HEK293 (cell line): ENCODE data around the gene OR5A1.

ENCODE experiments used
- CTCF ChIP-seq: fragments of 450-650 bp; formaldehyde crosslinking; IDR thresholded peaks from 2 replicates; pipeline ENCODE4 v1.5.1; 2016; ENCODE audit warnings: missing biosample characterization, missing genetic modification characterization
- ZBTB26 ChIP-seq: fragments of 450-650 bp; formaldehyde crosslinking; optimal IDR thresholded peaks from 2 replicates; pipeline ENCODE3; 2016; ENCODE audit warnings: missing biosample characterization, mild to moderate bottlenecking, missing genetic modification characterization
- ZNF16 ChIP-seq: fragments of 450-650 bp; formaldehyde crosslinking; IDR thresholded peaks from 2 replicates; pipeline ENCODE4 v1.5.1; 2016; ENCODE audit warnings: low read depth, missing biosample characterization, missing genetic modification characterization

GRCh38 chr11:59473015-59473414, 36.7 kb downstream of the OR5A1 start, which contains the start of gene OR4D10:
- TF ChIP-seq ZBTB26 (tag by site-specific recombination) (no peak), ZNF16 (no peak), CTCF (tag by site-specific recombination) (no peak)
